ENCODE results near the gene PNMA6F.

Gene PNMA6F

GRCh38 chrX:153321381-153322124 lies at the start of gene PNMA6F:
PNMA6F (minus strand) TSS chrX:153321767; CDS start chrX:153320674, 1,093 bp downstream.
- DNase-seq (ENCODE audit: low read depth in 2 of 2) = no peak

GRCh38 chrX:153371256-153371655 lies 49.7 kb upstream of the PNMA6F start:
- no peak for DNase-seq (ENCODE audit: low read depth in 2 of 2)

DNA sequence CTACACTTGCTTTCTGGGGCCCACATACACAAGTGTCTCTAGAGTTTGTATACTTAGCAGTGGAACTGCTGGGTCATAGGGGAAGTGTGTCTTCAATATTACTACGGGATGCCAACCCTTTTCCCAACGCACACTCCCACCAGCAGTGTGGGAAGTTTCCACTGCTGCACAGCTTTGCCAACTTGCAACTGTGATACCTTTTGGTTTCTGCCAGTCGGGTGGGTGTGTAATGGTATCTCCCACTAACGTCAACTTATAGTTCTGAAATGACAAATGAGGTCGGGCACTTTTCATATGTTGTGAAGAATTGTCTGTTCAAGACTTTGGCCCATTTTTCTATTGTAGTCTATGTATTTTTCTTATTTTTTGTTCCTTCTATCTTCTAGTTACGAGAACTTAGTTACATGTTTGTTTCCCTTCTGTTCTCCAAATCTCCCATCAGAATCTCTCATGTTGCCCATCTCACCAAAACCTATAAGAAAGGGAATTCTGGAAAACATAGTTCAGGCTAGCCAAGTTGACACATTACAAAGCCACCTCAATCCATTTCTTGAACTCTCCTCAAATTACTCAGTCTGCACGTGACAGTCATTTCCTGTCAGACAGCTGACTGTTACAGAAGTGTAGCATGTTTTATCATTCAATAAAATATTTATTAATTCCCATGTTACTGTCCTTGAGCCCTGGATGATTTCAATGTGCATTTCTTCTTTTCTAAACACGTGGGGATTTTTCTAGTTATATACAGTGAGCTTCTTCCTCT lies 48.9 kb upstream of the PNMA6F start:
- no peak for DNase-seq (ENCODE audit: low read depth in 2 of 2)

DNA sequence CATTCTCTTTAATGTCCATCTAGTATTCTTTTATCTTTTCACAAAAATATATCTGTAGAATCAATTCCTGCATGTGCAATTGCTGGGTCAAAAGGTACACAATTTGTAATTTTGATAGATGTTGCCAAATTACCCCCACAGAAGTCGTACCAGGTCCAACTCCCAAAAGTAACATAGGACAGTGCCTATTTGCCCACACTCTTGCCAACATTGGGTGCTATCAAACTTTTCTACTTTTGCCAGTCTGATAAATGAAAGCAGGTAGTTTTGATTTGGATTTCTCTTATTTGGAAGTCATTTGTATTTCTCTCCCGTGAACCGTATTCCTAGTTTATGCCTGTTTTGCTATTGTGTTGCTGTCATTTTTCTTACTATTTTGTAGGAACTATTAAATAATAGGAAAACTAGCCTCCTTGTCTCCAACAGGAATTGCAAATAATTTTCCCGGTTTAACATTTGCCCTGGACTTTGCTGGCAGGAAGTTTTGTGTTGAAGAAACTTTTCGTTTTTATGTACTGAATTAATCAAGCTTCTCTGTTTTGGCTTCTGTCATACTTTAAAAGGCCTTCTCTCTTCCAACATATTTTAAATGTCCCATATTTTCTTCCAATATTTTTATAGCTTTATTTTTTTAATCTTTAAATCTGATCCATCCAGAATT lies 45.4 kb upstream of the PNMA6F start:
- no peak for DNase-seq (ENCODE audit: low read depth in 2 of 2)

DNA sequence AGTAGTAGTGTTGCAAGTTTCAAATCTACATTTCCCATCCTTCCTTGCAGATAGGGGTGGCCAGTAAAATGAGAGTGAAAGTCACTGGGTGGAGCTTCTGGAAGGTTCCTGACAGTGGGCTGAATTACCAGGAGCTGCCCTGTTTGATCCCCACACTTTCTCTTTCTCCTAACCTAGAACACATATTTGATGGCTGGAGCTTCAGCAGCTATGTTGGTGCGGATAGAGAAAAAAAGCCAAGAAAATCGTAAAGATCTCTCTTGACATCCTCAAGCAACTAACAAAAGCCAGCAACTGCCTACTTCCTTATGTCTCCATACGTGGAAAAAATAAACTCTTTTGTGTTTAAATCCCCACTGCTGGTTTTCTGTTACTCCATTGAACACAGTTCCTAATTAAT lies 44.6 kb upstream of the PNMA6F start:
- no peak for DNase-seq (ENCODE audit: low read depth in 2 of 2)

- DNase-seq (ENCODE audit: low read depth in 2 of 2) = no peak
Observed at GRCh38 chrX:153365670-153366069, 44.1 kb upstream of the PNMA6F start.

DNA sequence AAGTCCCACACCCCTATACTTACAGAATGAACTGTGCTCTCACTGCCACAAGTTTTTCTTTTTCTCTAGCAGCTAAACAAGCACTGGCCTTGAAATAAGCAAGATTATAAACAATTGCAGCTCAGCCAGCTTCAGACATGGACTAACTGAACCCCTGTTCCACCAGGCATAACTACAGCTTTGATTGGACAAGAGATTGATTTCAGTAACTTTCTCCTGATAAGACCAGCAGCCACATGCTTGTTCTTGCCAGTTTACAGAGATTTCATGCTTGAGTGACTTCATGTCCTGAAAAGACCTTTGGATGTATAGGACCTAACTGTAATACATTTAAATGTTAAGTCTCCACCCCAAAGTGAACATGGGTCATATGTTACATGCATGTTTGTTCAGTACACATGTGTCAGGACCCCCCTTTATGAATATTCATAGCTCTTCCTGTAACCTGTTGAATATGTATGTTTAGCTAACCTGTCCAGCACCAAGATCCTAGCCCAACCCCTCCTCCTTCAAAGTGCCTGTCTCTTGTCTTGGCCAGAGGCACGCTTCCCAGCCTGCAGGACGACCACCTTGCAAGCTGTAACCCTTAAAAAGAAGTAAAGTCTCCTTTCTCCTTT lies 40.3 kb upstream of the PNMA6F start:
- no peak for DNase-seq (ENCODE audit: low read depth in 2 of 2)

DNA sequence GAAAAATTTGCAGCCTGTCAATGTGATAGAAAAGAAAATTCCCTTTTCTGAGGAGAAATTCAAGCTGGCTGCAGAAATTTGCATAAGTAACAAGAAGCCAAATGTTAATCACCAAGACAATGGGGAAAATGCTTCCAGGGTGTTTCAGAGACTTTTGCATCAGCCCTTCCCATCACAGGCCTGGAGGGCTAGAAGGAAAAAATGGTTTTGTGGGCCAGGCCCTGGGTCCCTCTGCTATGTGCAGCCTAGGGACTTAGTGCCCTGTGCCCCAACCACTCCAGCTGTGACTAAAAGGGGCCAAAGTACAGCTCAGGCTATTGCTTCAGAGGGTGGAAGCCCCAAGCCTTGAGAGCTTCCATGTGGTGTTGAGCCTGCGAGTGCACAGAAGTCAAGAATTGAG lies 36.3 kb upstream of the PNMA6F start:
- DNase-seq (ENCODE audit: low read depth in 2 of 2) = no peak

DNA sequence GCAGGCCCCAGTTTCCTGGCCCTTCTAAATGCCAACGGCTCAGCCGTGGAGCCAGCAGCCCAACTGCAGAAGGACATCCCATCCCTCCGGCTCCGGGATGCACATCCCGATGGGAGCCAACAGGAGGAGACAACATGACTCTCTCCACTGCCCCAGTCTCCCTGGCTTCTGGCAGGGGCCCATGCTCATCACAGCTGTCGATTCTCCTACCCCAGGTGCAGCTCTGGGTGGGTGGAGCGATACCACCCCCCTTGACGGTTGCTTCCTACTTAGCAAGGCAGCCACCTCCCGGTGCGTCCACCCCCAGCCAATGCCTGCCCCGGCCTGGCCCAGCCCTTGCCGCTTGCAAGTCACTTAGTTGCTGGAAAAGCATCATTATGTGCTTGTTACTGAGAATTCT lies 31.8 kb upstream of the PNMA6F start:
- DNase-seq (ENCODE audit: low read depth in 2 of 2) = no peak

- no peak for DNase-seq (ENCODE audit: low read depth in 2 of 2)
Observed at GRCh38 chrX:153352858-153353257, 31.3 kb upstream of the PNMA6F start.

GRCh38 chrX:153351981-153352380 lies 30.4 kb upstream of the PNMA6F start:
- no peak for DNase-seq (ENCODE audit: low read depth in 2 of 2)

GRCh38 chrX:153349952-153350351 lies 28.4 kb upstream of the PNMA6F start:
- DNase-seq (ENCODE audit: low read depth in 2 of 2) = no peak

DNA sequence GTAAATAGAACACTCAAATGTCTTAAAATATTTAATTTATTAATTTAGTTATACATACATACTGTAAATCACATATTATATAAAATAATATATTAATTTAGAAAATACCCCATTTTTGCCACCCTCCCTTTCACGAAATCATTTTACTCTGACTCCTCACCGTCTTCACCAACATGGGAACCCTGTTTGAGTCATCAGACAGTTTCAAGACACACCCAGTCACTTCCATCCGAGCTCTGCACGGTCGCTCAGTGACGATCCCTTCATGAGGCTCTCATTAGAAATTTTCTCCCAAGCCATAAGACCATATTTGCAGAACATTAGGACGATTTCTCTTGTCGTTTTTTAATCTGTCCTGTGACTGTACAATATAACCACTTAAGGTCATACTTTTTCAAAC lies 26.9 kb upstream of the PNMA6F start:
- DNase-seq (ENCODE audit: low read depth in 2 of 2) = no peak

DNA sequence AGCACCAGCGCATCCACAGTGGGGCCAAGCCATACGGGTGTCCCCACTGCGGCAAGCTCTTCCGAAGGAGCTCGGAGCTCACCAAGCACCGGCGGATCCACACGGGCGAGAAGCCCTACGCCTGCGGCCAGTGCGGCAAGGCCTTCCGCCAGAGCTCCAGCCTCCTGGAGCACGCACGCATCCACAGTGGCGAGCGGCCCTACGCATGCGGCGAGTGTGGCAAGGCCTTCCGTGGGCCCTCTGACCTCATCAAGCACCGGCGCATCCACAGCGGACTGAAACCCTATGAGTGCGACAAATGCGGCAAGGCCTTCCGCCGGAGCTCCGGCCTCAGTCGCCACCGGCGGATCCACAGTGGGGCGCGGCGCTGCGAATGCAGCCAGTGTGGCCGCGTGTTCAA lies 26.0 kb upstream of the PNMA6F start:
- no peak for DNase-seq (ENCODE audit: low read depth in 2 of 2)

DNA sequence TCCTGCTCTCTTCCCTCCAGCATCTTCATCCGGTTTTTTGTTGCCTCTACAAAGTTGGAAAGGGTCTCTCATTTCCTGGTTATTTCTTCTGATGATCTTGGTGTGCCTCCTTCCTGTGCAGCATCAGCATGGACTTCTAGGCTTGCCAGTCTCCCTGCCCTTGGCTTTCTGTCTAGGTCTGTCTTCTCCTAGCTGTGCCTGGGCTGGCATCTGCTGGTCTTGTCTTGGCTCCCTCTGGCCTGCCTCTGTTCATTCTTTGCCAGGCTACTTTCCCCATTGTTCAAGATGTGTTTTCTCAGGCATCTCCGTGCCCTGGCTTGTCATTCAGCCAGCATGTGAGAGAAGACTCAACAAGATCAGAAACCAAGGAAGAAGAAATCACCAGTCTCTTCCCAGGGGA lies 22.1 kb upstream of the PNMA6F start:
- no peak for DNase-seq (ENCODE audit: low read depth in 2 of 2)

DNA sequence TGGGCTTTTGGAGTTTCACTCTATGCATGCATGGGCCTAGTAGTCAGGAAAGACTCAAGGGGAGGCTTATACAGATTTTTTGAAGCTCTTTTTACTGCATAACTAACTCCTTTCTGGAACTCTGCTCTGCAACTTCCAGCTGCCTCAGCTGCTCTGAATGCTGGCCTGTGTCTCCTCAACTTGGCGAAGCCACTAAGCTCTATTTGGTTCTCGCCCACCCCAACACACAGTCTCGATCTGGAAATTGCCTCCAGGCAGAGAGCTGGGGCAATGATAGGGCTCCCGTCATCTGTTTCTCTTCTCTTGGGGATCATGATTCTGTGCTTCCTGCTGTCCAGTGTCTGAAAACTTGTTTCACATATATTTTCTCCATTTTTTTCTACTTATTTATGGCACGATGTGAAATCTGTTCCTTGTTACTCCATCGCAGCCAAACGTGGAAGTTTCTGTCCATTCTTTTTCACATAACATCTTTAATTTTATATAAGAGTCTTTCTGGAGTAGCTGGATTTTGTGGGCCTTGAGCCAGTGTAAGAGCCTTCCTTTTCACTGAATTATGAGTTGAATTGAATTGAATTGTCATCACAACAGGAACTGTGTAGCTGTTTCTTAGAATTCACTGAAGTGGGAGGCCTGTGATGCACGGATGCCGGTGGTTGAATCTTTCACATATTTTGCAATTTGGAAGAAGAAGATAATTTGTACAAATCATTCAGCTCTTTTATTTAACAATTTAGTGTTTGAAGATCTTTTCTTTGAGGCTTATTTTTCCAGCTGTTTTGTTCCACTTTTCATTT lies 21.4 kb upstream of the PNMA6F start:
- DNase-seq (ENCODE audit: low read depth in 2 of 2) = no peak

DNA sequence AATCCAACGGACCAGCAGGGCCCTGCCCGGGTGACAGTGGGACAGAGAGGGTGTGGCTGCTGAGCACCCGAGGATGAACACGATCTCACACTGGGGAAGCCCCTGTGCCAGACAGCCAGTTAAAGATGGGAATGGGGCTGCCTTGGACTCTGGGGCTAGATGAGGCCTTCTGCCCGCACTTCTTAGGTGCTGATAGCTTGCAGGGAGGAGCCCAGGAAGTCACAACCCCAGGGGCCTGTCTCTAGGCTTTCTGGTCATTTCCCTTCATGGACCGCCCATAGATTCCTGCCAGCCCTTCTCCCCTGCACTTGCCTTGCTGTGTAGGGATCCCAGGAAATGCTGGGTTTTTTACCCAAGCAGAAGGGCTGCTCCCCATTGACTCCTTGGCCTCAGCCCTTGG lies 18.5 kb upstream of the PNMA6F start:
- DNase-seq (ENCODE audit: low read depth in 2 of 2) = no peak

GRCh38 chrX:153339662-153340061 lies 18.1 kb upstream of the PNMA6F start:
- no peak for DNase-seq (ENCODE audit: low read depth in 2 of 2)

GRCh38 chrX:153338836-153339235 lies 17.3 kb upstream of the PNMA6F start:
- no peak for DNase-seq (ENCODE audit: low read depth in 2 of 2)

GRCh38 chrX:153336988-153337387 lies 15.4 kb upstream of the PNMA6F start:
- no peak for DNase-seq (ENCODE audit: low read depth in 2 of 2)

DNA sequence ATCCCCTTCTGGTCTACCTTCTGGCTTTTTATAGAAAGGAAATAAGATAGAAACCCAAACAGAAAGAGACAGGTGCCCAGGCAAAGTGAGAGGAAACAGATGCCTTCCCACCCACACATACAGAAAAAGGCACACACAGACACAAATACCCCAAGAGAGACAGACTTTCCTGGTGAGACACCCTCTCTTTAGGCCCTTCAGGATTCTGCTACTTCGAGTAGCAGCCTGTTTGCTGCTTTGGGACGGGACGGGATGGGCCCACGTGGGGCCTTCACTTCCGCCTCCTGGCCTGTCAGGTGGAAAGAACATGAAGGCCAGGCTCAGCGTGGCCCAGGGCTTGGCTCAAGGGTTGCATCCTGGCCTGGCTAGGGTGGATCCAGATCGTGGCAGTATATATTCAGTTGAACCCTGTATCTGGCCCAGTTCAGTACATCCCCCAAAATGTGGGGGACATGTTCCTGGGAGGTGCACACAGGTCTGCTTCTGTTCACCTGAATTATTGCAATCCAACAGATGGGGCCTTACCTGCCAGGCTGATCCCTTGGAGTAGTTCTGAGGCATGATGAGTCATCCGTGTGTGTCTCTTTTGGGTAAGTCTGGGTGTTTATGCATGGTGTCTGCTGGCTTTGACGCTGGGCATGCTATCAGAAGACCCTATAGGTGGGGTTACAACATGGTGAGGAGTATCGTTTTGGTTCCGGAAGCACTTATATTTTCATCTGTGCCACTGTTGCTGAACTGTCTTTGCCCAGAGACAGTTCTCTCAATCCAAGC lies 14.7 kb upstream of the PNMA6F start:
- DNase-seq (ENCODE audit: low read depth in 2 of 2) = no peak

Measured in stimulated activated CD4-positive, alpha-beta T cell treated with anti-CD3 and anti-CD28 coated beads, Interleukin-4, amount 100 ng/mL, for 48 hours (primary cell).